Measurements from ENCODE around the gene DDAH2. TPM values are rescaled to one million over a fixed set of nuclear protein-coding genes. Genes with fewer than 3 reads are reported as not detected.
"Not testable (repeated sequence)": the region's sequence is repeated elsewhere in the genome, so short reads cannot be mapped to it uniquely, and the experiment has no call there.

DDAH2 gene
- total RNA-seq, 1 donor from 2014 or later, result 87.4 TPM

GRCh38 chr6:31713991-31714684 lies 15.0 kb downstream of the DDAH2 start:
- DNase-seq (ENCODE audit: low spot score), result peak; percentile 58

- no peak for DNase-seq (ENCODE audit: low spot score)
These were observed 15.6 kb downstream of the DDAH2 start for GRCh38 chr6:31713465-31713864.

GRCh38 chr6:31712296-31712695 lies 16.8 kb downstream of the DDAH2 start:
- no peak for DNase-seq (ENCODE audit: low spot score)

GRCh38 chr6:31711233-31711632 lies 17.9 kb downstream of the DDAH2 start:
- DNase-seq (ENCODE audit: low spot score), result no peak

GRCh38 chr6:31710523-31711219 lies 18.4 kb downstream of the DDAH2 start:
- no peak for DNase-seq (ENCODE audit: low spot score)

GRCh38 chr6:31709157-31709556 lies 19.9 kb downstream of the DDAH2 start:
- not testable (repeated sequence) for DNase-seq (ENCODE audit: low spot score)

- DNase-seq (ENCODE audit: low spot score), result no peak
These were observed 20.9 kb downstream of the DDAH2 start for GRCh38 chr6:31708224-31708623.

- no peak for DNase-seq (ENCODE audit: low spot score)
These were observed 21.4 kb downstream of the DDAH2 start for GRCh38 chr6:31707701-31708100.

GRCh38 chr6:31706599-31706998 lies 22.5 kb downstream of the DDAH2 start, which contains the start of gene LY6G6F:
Gene LY6G6F, plus strand, starts transcription at chr6:31706866. Its CDS starts 41 bp downstream, at chr6:31706907.
- no peak for DNase-seq (ENCODE audit: low spot score)

- DNase-seq (ENCODE audit: low spot score), result no peak
These were observed 23.2 kb downstream of the DDAH2 start for GRCh38 chr6:31705931-31706330.

GRCh38 chr6:31702819-31703716 lies 26.0 kb downstream of the DDAH2 start, which contains the start of gene ABHD16A:
Gene ABHD16A, minus strand, starts transcription at chr6:31703324. Its CDS starts 43 bp downstream, at chr6:31703281.
- DNase-seq (ENCODE audit: low spot score), result peak; percentile 99

- DNase-seq (ENCODE audit: low spot score), result no peak
These were observed 26.7 kb downstream of the DDAH2 start for GRCh38 chr6:31702405-31702818.

- no peak for DNase-seq (ENCODE audit: low spot score)
These were observed 27.3 kb downstream of the DDAH2 start for GRCh38 chr6:31701666-31702404.

GRCh38 chr6:31700740-31701401 lies 28.2 kb downstream of the DDAH2 start:
- no peak for DNase-seq (ENCODE audit: low spot score)

- no peak for DNase-seq (ENCODE audit: low spot score)
These were observed 31.5 kb downstream of the DDAH2 start for GRCh38 chr6:31697555-31697954.

GRCh38 chr6:31693535-31693934 lies 35.6 kb downstream of the DDAH2 start:
- no peak for DNase-seq (ENCODE audit: low spot score)

- DNase-seq (ENCODE audit: low spot score), result no peak
These were observed 36.2 kb downstream of the DDAH2 start for GRCh38 chr6:31692886-31693285.

GRCh38 chr6:31692353-31692752 lies 36.7 kb downstream of the DDAH2 start:
- no peak for DNase-seq (ENCODE audit: low spot score)

- DNase-seq (ENCODE audit: low spot score), result no peak
These were observed 37.5 kb downstream of the DDAH2 start for GRCh38 chr6:31691564-31692108.

GRCh38 chr6:31691078-31691463 lies 38.0 kb downstream of the DDAH2 start:
- no peak for DNase-seq (ENCODE audit: low spot score)

Measured in umbilical cord (tissue), 2 donors.